Activated B cell treated with CpG ODN at 0.5 μM for 24 hours (primary cell): ENCODE results near the gene CCDC170. TPM values are rescaled to one million over a fixed set of nuclear protein-coding genes. Genes with fewer than 3 reads are reported as not detected.

Source experiments
- ATAC-seq: fragments of 200-7000 bp; cut with Tn5 transposase; one replicate; pipeline ENCODE4 v1.10.0; 2021; ENCODE audit warnings: low read depth, mild to moderate bottlenecking, moderate library complexity
- CTCF ChIA-PET: fragments of 350-600 bp; sonication (Branson Sonifier 250); formaldehyde crosslinking; loops from one replicate; lab custom pipeline; 2021; ENCODE audit warnings: antibody characterized with exemption; lab: Charles Lee
- POLR2A ChIA-PET: fragments of 350-600 bp; sonication (Branson Sonifier 250); formaldehyde crosslinking; loops from one replicate; lab custom pipeline; 2021; ENCODE audit warnings: antibody characterized with exemption; lab: Charles Lee
- DNase-seq: peaks from one replicate; pipeline ENCODE4 v3.0.0; 2022
- H3K27ac Mint-ChIP-seq: one replicate; pipeline ENCODE4 v1.8.0; 2020; ENCODE audit warnings: mixed read lengths
- H3K27me3 Mint-ChIP-seq: one replicate; pipeline ENCODE4 v1.8.0; 2021; ENCODE audit warnings: mixed read lengths
- H3K36me3 Mint-ChIP-seq: one replicate; pipeline ENCODE4 v1.8.0; 2021; ENCODE audit warnings: low read depth, mixed read lengths
- H3K4me1 Mint-ChIP-seq: one replicate; pipeline ENCODE4 v1.8.0; 2021; ENCODE audit warnings: mixed read lengths
- H3K4me3 Mint-ChIP-seq: one replicate; pipeline ENCODE4 v1.8.0; 2020; ENCODE audit warnings: mild to moderate bottlenecking, mixed read lengths
- H3K9me3 Mint-ChIP-seq: one replicate; pipeline ENCODE4 v1.8.0; 2020; ENCODE audit warnings: mixed read lengths
- CTCF ChIP-seq: fragments of 200-600 bp; IDR thresholded peaks from one replicate; pipeline ENCODE4 v1.8.0; 2022; ENCODE audit warnings: antibody characterized with exemption, mild to moderate bottlenecking
- intact Hi-C: fragments of 100-400 bp; cut with micrococcal nuclease; formaldehyde crosslinking; loops from one replicate; pipeline ENCODE4 v1.15.1; 2024
- total RNA-seq: library from RNA; stranded (reverse); gene quantifications from 2 replicates; pipeline ENCODE4 v1.2.3, GENCODE V29; 2022

Gene CCDC170
- total RNA-seq, 1 donor from 2014 or later: not detected

- H3K36me3 Mint-ChIP-seq: no peaks in the 10 kb centered on the region
- DNase-seq (no peak), ATAC-seq (no peak)
- H3K4me1 Mint-ChIP-seq: no peaks in the 10 kb centered on the region
- CTCF ChIA-PET: no interaction called here
- intact Hi-C loops: no loop called here
- TF ChIP-seq CTCF: no peak
- H3K27me3 Mint-ChIP-seq: peaks cover 25% of the 10 kb centered on the region
- no peak overlapping the region for H3K4me3 Mint-ChIP-seq
- no peak overlapping the region for H3K27ac Mint-ChIP-seq
- H3K9me3 Mint-ChIP-seq: peaks cover 5% of the 10 kb centered on the region
- POLR2A ChIA-PET: no interaction called here
Measured at GRCh38 chr6:151649835-151650234, 156.0 kb downstream of the CCDC170 start.

DNA sequence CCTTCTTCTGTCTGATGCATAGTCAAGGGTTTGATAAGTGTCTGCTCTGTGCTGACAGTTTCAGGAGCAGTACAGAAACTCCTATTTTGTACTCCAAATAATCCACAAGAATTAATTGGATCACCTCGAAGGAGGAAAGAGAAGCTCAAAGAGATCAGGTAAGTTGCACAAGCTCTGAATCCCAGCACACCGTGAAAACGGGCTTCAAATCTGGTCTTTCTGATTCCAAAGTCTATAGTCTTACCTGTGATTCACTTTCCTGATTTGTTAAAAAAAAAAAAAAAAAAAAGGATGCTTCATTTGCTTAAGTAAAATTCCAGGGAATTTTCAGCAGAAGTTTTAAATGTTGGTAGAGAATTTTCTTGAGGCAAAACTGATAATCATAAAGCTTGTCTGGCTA is 157.8 kb downstream of the CCDC170 start:
- DNase-seq: no peak
- TF ChIP-seq CTCF: no peak
- H3K9me3 Mint-ChIP-seq: peaks cover 9% of the 10 kb centered on the region
- H3K36me3 Mint-ChIP-seq: no peaks in the 10 kb centered on the region
- no peak overlapping the region for H3K27ac Mint-ChIP-seq
- CTCF ChIA-PET: no interaction called here
- ATAC-seq: no peak
- intact Hi-C loops: no loop called here
- POLR2A ChIA-PET: no interaction called here
- H3K4me3 Mint-ChIP-seq: no peak overlapping the region
- no peaks in the 10 kb centered on the region for H3K4me1 Mint-ChIP-seq
- peaks cover 22% of the 10 kb centered on the region for H3K27me3 Mint-ChIP-seq

DNA sequence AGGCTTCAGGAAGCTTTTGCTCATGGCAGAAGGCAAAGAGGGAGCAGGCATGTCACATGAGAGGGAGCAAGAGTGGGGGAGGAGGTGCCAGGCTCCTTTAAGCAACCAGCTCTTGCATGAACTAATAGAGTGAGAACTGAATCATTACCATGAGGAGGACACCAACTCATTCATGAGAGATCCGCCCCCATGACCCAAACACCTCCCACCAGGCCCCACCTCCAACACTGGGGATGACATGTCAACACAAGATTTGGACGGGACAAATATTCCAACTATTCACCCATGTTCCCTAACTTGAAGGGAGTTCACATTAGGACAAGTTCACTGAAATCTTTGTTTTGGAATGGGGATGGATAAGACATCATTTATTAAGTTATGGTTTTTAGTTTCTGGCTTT is 158.5 kb downstream of the CCDC170 start:
- ChIA-PET CTCF (no interaction called here), POLR2A (no interaction called here)
- H3K36me3 Mint-ChIP-seq: no peaks in the 10 kb centered on the region
- ATAC-seq (no peak), DNase-seq (no peak)
- no peak overlapping the region for H3K27ac Mint-ChIP-seq
- H3K4me1 Mint-ChIP-seq: no peaks in the 10 kb centered on the region
- no peak for TF ChIP-seq CTCF
- no peak overlapping the region for H3K4me3 Mint-ChIP-seq
- intact Hi-C loops: no loop called here
- peaks cover 9% of the 10 kb centered on the region for H3K9me3 Mint-ChIP-seq
- H3K27me3 Mint-ChIP-seq: peaks cover 17% of the 10 kb centered on the region

DNA sequence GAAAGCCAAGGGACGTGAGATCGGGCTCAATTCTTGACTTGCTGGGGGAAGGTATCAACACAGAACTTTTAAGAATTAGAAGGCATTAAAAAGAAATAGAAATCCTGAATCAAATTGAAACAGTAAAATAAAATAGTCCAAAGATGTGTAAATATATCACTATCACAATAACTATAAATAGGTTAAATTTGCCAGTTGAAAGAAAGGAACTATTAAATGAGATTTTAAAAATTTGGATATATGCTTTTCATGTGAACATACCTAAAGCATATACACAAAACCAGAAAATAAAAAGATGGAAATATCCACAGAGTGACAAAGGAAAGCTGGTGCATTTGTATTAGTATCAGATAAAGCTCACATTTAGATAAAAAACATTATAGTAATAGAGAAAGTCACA is 161.3 kb downstream of the CCDC170 start:
- H3K4me3 Mint-ChIP-seq: no peak overlapping the region
- H3K4me1 Mint-ChIP-seq: no peaks in the 10 kb centered on the region
- ATAC-seq (no peak), DNase-seq (no peak)
- H3K9me3 Mint-ChIP-seq: peaks cover 9% of the 10 kb centered on the region
- no peak for TF ChIP-seq CTCF
- H3K36me3 Mint-ChIP-seq: no peaks in the 10 kb centered on the region
- ChIA-PET POLR2A (no interaction called here), CTCF (no interaction called here)
- H3K27me3 Mint-ChIP-seq: peaks cover 13% of the 10 kb centered on the region
- no peak overlapping the region for H3K27ac Mint-ChIP-seq
- intact Hi-C loops: no loop called here

GRCh38 chr6:151656392-151656791 is 162.6 kb downstream of the CCDC170 start:
- no peak for TF ChIP-seq CTCF
- ChIA-PET CTCF (no interaction called here), POLR2A (no interaction called here)
- ATAC-seq (no peak), DNase-seq (no peak)
- Mint-ChIP-seq H3K4me1 (no peaks in the 10 kb centered on the region), H3K36me3 (no peaks in the 10 kb centered on the region), H3K27ac (no peak overlapping the region), H3K27me3 (peaks cover 13% of the 10 kb centered on the region), H3K4me3 (no peak overlapping the region), H3K9me3 (peaks cover 9% of the 10 kb centered on the region)
- intact Hi-C loops: no loop called here
